HG03280 (cell line): ENCODE measurements around the gene MFSD12.

Experiments used
- ATAC-seq: cut with Tn5 transposase; IDR thresholded peaks from one replicate; pipeline ENCODE4 v1.9.1; 2021; ENCODE audit warnings: mild to moderate bottlenecking, moderate library complexity; ENCODE audit not compliant: unreplicated experiment

The MFSD12 gene

GRCh38 chr19:3557461-3558248 lies at the start of gene MFSD12:
TSS of gene MFSD12 (minus strand) at chr19:3557586. CDS start at chr19:3557403, 183 bp downstream.
- ATAC-seq = peak; percentile 89

- no peak for ATAC-seq
Measured at GRCh38 chr19:3606690-3607289, 49.4 kb upstream of the MFSD12 start, which contains the start of gene TBXA2R. TSS of gene TBXA2R (minus strand) at chr19:3606875. CDS start at chr19:3600634, 6,241 bp downstream.

GRCh38 chr19:3606174-3606689 lies 48.8 kb upstream of the MFSD12 start:
- ATAC-seq = no peak

- no peak for ATAC-seq
Measured at GRCh38 chr19:3605770-3606169, 48.4 kb upstream of the MFSD12 start.

GRCh38 chr19:3605361-3605760 lies 48.0 kb upstream of the MFSD12 start:
- ATAC-seq = no peak

- ATAC-seq = no peak
Measured at GRCh38 chr19:3604987-3605343, 47.6 kb upstream of the MFSD12 start.

- ATAC-seq = no peak
Measured at GRCh38 chr19:3604227-3604986, 47.0 kb upstream of the MFSD12 start.

- no peak for ATAC-seq
Measured at GRCh38 chr19:3603121-3603811, 45.9 kb upstream of the MFSD12 start.

GRCh38 chr19:3601021-3601420 lies 43.6 kb upstream of the MFSD12 start:
- no peak for ATAC-seq

- no peak for ATAC-seq
Measured at GRCh38 chr19:3599776-3600187, 42.4 kb upstream of the MFSD12 start.

- ATAC-seq = no peak
Measured at GRCh38 chr19:3595521-3596061, 38.2 kb upstream of the MFSD12 start.

GRCh38 chr19:3593156-3593555 lies 35.8 kb upstream of the MFSD12 start:
- ATAC-seq = no peak

GRCh38 chr19:3591876-3592613 lies 34.7 kb upstream of the MFSD12 start:
- ATAC-seq = no peak

GRCh38 chr19:3590991-3591659 lies 33.7 kb upstream of the MFSD12 start:
- ATAC-seq = no peak

GRCh38 chr19:3589949-3590348 lies 32.6 kb upstream of the MFSD12 start:
- ATAC-seq = no peak

- no peak for ATAC-seq
Measured at GRCh38 chr19:3589439-3589838, 32.1 kb upstream of the MFSD12 start.

- no peak for ATAC-seq
Measured at GRCh38 chr19:3586707-3587346, 29.4 kb upstream of the MFSD12 start.

GRCh38 chr19:3586127-3586626 lies 28.8 kb upstream of the MFSD12 start:
- no peak for ATAC-seq
